Activated T-helper 1 cell treated with Interleukin-2 at 50 U/mL for 16 hours (primary cell): ENCODE results near the gene CFAP57.
A peak's percentile ranks its signal among the peaks of the same experiment; 100 is the strongest.
"Not testable (repeated sequence)": the region's sequence is repeated elsewhere in the genome, so short reads cannot be mapped to it uniquely, and the experiment has no call there.

Source experiments
- DNase-seq: peaks from one replicate; pipeline ENCODE4 v3.0.0-alpha.2; 2020; ENCODE audit warnings: low read depth

Gene CFAP57

GRCh38 chr1:43171876-43172526, at the start of gene CFAP57, which contains the start of gene EBNA1BP2:
Gene CFAP57 (plus strand): TSS chr1:43172330. CDS start chr1:43172754, 424 bp downstream.
Gene EBNA1BP2 (minus strand): TSS chr1:43172290. CDS start chr1:43172118, 172 bp downstream.
- DNase-seq = peak; percentile 84

GRCh38 chr1:43123031-43123430, 49.1 kb upstream of the CFAP57 start:
- no peak for DNase-seq

DNA sequence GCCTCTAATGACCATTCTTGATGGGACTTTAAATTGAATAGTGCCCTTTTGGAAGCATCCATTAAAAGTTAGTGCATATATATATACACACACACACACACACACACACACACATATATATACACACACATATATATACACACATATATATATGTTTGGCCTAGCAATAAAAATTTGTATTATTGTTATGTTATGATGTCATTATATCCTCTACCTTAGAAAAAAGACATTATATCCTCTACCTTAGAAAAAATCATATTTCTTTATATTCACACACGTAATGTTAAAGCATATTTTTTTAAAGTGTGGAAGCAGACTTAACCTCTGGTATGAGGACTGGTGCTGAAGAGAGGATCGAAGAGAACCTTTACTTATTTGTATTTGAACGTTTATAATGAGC, 43.3 kb upstream of the CFAP57 start:
- no peak for DNase-seq

DNA sequence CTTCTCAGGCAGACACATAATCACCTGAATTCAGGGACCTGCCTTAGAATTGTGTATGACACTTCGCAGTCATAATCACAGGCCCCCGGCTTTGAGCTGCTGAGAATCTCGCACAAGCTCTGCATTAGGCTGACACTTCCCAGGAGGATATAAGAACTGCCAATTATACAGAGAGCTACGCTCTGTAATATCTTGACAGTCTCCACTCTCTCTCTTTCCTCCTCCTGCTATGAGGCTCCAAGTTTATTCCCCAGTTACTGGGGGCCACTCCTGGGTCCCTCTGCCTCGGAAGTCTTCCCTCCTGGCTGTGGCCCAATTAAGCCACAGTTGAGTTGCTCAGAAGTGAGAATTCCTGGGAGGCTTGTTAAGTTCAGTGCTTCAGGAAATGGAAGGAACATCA, 42.7 kb upstream of the CFAP57 start:
- DNase-seq = no peak

GRCh38 chr1:43134068-43134467, 38.1 kb upstream of the CFAP57 start:
- no peak for DNase-seq

DNA sequence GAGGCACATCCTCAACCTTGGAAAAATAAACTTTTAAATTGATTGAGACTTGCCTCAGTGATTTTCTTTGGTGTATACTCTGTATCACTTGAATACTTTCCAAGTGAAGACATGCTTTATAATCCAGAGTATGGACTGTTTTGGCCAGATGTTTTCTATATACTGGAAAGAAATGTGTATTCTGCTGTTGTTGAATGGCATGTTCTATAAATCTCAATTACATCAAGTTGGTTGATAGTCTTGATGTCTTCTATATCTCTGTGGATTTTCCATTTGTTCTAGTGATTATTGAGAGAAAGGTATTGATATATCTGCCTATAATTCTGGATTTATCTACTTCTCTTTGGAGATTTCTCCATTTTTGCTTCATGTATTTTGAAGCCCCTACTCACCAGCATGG, 37.5 kb upstream of the CFAP57 start:
- no peak for DNase-seq

- DNase-seq = no peak
Observed at GRCh38 chr1:43135857-43136781, 36.0 kb upstream of the CFAP57 start.

DNA sequence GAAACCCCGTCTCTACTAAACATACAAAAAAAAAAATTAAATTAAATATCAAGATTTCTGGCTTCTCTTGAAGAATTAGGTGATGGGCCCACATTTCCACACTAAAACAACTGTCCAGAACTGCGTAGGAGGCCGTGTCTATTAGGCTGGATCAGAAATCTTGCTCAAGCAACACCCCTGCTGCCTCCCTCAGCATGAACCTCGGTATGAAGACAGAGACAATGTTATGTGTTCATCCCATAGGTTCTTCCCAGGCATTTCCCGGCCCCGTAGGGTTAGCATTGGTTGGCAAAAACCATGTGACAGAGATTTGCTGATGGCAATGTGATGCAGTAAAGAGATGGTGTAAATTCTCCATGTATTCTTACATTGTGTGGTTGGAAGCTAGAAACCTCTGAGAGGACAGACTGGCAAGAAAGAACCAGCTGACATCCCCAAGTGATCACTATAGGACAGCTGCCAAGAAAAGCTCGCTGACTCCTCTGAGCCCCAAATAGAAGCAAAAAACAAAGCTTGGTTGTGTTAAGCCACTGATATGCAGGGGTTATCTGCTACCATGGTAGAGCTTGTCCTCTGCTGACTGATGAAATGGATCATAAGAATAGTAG, 34.6 kb upstream of the CFAP57 start:
- no peak for DNase-seq

DNA sequence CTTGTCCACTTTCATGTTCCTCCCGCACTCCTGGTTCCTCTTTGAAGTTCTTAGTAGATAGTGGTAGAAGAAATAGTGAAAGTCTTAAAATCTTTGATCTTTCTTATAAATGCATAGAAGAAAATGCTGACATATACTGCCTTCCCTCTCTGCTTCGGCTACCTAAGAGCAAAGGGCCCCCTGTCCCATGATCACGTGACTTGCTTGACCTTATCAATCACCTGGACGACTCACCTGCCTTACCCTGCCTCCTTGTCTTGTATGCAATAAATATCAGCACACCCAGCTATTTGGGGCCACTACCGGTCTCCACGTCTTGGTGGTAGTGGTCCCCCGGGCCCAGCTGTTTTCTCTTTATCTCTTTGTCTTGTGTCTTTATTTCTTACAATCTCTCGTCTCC, 32.8 kb upstream of the CFAP57 start:
- not testable (repeated sequence) for DNase-seq

- no peak for DNase-seq
Observed at GRCh38 chr1:43140010-43140409, 32.1 kb upstream of the CFAP57 start.

DNA sequence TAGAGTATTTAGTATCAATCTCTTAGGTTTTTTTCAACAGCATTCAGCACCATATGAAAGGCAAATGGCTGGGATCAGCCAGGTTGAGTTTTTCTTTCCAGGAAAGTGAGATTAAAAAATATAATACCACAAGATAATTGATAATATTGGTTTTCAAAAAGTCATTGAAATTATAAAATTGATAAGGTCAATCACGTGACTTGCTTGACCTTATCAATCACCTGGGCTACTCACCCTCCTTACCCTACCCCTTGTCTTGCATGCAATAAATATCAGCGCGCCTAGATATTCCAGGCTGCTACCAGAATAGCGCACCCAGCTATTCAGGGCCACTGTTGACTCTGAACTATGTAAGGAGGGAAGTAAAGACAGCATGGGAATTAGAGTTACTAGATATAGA, 31.5 kb upstream of the CFAP57 start:
- DNase-seq = no peak

DNA sequence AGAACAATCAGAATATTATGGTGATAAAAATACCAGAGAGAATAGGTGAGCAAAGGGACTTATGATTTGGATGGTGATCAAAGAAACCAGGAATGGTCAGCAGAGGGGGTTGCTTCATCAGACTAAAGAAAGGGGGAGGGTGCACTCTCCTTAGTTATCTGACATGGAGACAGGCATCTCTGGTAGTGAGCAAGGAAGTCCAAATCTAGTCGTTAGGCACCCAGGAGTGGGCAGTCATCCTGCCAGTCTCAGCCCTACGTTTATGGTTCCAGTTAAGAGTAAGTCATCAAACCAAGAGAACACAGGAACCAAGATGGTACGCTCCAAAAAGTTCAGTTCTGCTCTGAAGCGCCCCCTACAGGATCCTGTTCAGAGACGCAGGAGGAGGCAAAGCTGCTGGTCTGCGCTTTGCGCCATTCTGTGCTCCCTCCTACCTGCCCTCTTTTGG, 28.7 kb upstream of the CFAP57 start:
- DNase-seq = no peak

- DNase-seq = no peak
Observed at GRCh38 chr1:43144237-43144636, 27.9 kb upstream of the CFAP57 start.

- no peak for DNase-seq
Observed at GRCh38 chr1:43147625-43148327, 24.4 kb upstream of the CFAP57 start.

DNA sequence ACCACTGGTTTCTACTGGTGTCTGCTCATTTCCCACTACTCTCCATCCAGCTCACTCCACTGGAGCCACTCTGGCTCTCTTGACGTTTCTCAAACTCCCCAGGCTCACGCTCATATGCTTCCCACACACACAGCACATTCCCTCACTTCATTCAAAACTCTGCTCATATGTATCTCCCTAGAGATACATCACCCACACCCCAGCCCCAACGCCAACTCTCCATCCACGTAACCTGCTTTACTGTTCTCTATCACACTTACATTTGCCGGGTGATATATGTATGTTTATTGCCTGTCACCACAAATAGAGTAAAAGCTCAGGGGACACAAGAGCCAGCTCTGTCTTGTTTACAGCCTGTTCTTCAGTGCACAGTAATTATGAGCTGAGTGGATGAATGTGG, 22.2 kb upstream of the CFAP57 start:
- DNase-seq = no peak

DNA sequence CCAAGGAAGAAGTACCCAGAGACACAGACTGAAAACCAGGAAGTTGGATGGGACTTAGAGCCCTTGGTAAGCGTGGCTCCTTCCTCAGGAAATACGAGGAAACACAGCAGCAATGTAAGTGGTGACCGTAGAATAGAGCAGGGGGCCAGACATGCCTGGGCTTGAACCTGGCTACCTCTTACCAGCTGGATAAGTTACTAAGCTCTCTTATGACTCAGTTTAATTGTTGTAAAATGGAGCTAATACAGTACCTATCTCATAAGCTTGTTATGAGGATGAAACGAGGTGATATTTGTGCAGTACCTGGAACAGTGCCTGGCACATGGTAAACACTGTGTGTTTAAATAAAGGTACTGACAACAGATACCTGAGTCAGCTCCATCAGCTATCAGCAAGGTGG, 19.3 kb upstream of the CFAP57 start:
- no peak for DNase-seq

GRCh38 chr1:43153443-43153842, 18.7 kb upstream of the CFAP57 start:
- no peak for DNase-seq

DNA sequence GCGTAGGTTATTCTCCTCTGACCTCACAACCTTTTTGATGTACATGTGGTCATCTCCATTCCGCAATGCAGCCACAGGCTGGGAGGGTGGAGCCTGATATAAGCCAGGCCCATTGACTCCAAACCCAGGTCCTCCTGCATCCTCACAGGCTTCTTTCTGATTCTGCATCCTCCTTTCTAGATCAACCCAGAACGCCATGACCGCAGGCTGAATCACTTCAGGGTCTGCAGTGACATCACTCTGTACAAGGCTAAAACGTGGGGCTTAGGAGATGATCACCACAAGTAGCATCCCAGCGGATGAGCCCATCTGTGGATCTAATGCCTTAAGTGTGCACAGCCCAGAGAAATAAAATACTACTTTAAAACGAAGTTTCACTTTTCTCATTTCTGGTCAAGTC, 16.1 kb upstream of the CFAP57 start:
- DNase-seq = no peak

DNA sequence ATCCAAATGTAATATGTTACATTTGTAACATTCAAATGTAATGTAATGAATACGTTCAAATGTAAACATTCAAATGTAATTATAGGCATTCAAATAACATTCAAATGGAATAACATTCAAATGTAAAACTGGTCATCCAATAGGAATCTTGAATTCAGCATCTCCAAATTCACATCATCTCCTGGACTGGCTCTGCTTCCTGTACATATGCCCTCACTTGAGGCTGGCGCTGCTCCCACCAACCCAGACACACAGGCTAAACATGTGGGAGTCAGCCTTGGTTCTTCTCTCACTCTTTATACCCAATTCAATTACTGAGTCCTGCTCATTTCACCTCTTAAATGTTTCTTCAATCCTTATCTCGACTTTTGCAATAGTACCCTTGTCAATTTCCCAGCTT, 7.0 kb upstream of the CFAP57 start:
- no peak for DNase-seq

- no peak for DNase-seq
Observed at GRCh38 chr1:43165765-43166164, 6.4 kb upstream of the CFAP57 start.

GRCh38 chr1:43171312-43171875, 736 bp upstream of the CFAP57 start:
- no peak for DNase-seq

- peak; percentile 72 for DNase-seq
Observed at GRCh38 chr1:43172527-43172972, 420 bp downstream of the CFAP57 start.
